Stomach smooth muscle (tissue), 2 donors: ENCODE data around the gene CBX4.

Source experiments
- H3K27ac ChIP-seq: one replicate; pipeline ENCODE4 v1.7.0; 2013; ENCODE audit warnings: mild to moderate bottlenecking, low read length, inconsistent platforms
- H3K27me3 ChIP-seq, 2 donors: one replicate each; pipeline ENCODE4 v1.7.0; 2013; ENCODE audit warnings: low read length in 2 of 2; ENCODE audit not compliant: insufficient read depth in 2 of 2, control insufficient read depth in 1 of 2
- H3K36me3 ChIP-seq, 2 donors: one replicate each; pipeline ENCODE4 v1.7.0; 2013; ENCODE audit warnings: low read length in 2 of 2; ENCODE audit not compliant: control insufficient read depth in 2 of 2, insufficient read depth in 2 of 2
- H3K4me1 ChIP-seq: one replicate; pipeline ENCODE4 v1.7.0; 2013; ENCODE audit warnings: low read length; ENCODE audit not compliant: control insufficient read depth, insufficient read depth
- H3K4me3 ChIP-seq, 2 donors: one replicate each; pipeline ENCODE4 v1.7.0; 2013; ENCODE audit warnings: low read length in 2 of 2
- H3K9ac ChIP-seq, 2 donors: one replicate each; pipeline ENCODE4 v1.7.0; 2013; ENCODE audit warnings: low read length in 2 of 2, mild to moderate bottlenecking in 1 of 2
- H3K9me3 ChIP-seq, 2 donors: one replicate each; pipeline ENCODE4 v1.7.0; 2013; ENCODE audit warnings: low read length in 2 of 2; ENCODE audit not compliant: control insufficient read depth in 2 of 2
- donor health status: healthy.
- donor health status: Pancreatic carcinoma.

Gene CBX4

DNA sequence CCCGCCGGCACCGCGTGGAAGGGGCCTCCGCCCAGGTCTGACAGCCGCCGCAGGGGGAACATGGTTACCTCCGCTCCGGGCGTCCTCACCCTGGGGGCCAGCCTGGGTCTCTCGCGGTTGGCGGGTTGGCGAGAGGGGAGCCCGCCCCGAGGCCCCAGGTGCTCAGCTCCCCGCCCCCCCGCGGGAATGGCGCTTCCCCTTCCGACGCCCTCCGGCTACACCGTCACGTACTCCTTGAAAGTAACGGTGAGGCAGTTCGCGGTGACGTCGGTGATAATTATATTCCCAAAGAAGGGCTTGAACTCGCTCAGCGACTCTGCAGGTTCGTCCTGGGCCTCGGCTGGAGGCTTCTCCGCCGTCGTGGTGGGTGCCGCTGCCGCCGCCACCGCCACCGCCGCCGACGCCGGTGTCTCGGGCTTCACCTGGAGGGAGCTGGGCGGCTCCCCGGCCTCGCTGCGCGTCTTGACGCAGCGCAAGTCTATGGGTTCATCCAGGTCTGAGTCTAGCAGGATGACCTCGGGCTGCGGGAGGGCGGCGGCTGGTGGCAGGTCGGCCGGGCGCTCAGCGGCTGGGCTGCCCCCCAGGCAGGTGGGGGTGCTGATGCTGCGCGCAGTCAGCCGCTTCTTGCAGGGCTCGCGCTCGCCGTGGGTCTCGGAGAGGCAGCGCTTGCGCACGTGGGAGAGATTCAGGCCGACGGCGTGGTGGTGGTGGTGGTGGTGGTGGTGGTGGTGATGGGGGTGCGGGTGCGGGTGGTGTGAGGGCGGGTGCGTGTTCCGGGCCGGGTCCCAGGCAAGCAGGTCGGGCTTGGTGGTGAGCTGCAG, 5.3 kb downstream of the CBX4 start:
- Histone ChIP-seq H3K4me1 (peaks cover 48% of the 10 kb centered on the region), H3K27ac (no peak overlapping the region), H3K9me3 (no peaks in the 10 kb centered on the region), H3K36me3 (peaks cover 0 to 3% of the 10 kb centered on the region in 2 donors), H3K4me3 (no peak overlapping the region), H3K9ac (no peak overlapping the region), H3K27me3 (no peaks in the 10 kb centered on the region)

DNA sequence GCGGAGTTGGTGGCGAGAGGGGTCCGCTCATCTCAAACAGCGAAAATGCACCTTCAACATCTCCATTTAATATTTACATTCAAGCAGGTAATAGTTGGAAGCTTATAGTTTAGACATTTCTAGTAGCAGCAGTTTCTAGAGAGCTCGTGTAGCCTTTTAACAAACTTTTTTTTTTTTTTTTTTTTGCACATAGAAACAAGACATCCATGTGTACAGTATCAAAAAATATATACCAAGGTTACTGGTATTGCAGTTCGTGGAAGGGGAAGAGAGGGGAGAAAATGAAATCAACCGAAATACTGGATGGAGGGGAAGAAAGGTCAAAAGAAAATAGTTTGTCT, 6.2 kb downstream of the CBX4 start:
- no peak overlapping the region for H3K9ac ChIP-seq
- H3K4me1 ChIP-seq, result peaks cover 46% of the 10 kb centered on the region
- peaks cover 0 to 3% of the 10 kb centered on the region in 2 donors for H3K36me3 ChIP-seq
- H3K4me3 ChIP-seq, result no peak overlapping the region
- H3K27ac ChIP-seq, result no peak overlapping the region
- no peaks in the 10 kb centered on the region for H3K27me3 ChIP-seq
- H3K9me3 ChIP-seq, result no peaks in the 10 kb centered on the region

DNA sequence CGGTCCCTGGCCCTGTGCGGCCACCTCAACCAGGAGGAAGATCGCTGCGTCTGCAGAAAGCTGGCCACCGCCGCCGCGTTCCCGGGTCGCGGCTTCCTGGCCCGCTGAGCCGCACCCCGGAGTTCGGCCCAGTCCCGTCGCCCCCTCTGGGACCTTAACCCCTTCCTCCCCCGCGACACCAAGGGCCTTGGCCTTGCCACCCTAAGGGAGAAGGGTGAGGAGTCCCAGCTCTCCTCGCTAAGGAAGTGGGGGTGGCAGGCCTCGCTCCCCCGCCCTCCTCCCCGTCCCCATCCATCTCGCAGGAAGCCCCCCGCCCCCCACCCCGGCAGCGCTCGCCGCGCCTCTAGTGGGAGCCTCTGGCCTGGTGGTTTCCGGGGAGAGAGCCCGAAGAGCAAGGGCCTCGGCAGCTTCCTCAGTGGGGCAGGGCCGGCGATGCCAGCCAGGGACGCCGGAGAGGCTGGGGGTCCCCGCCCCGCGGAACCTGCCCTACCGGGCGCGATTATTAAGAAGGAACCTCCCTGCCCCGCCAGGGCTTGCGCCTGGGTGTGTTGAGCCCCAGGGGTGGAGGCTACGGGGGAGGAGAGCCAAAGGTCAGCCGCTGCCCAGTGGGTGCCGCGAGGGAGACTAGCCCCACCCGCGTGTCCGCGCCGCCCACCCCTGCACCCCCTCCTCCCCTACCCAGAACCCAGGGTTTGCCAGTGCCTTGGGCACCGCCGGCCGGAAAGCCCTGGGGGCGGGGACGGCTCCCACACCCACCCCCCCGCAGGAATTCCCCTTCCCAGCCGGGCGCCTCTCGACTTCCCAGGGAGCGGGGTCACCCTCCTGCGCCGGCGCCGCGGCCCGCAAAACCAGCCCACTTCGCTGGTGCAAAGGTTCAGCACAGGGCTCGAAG, 6.8 kb downstream of the CBX4 start:
- Histone ChIP-seq H3K4me3 (peak overlapping the region in 1 of 2 donors; percentile 22), H3K4me1 (peaks cover 40% of the 10 kb centered on the region), H3K9ac (no peak overlapping the region), H3K27me3 (peaks cover 0 to under 1% of the 10 kb centered on the region in 2 donors), H3K9me3 (no peaks in the 10 kb centered on the region), H3K36me3 (peaks cover 0 to 3% of the 10 kb centered on the region in 2 donors), H3K27ac (no peak overlapping the region)

DNA sequence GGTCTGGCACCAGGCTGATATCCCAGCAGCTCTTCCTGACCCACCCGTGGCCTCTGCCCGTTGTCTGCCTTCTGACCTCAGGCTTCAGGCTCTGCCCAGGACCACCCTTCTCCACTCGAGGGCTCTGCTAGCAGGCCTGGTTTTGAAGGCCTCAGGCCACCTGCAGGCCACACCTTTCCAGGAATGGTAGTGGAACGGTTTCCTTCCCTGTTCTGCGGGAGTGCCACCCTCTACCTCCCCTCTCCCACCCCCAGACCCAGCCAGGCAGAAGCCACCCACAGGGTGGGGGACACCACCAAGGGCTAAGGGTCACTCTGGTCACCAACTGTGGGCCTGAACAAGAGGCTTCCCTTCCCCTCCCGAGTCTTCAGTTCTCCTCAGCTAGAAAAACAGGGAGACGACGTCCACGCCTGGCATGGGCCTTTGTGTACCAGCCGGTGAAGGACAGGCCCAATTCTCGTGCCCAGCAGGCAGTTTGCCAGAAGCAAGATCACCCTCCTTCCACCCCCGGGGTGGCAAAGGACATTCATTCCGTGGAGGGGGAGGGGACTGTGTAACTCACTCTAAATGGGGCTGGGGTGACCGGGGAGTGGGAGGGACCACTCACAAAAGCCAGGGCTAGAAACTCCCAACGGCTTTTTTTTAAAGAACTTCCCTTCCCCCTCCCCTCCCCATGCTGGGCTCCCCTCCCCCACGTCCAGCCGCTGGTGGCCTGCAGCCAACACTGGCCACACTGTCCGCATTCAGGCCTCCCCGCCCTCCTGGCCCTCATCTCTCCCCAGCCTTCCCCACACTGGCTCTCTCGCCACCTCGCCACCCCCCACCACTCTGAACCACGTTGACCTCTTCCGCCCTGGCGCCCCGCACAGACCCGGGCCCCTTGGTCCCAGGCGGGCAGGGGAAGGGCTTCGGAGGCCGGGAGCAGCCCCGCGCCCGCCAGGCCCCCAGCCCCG, 7.7 kb downstream of the CBX4 start:
- no peak overlapping the region for H3K9ac ChIP-seq
- peaks cover 6 to 9% of the 10 kb centered on the region in 2 donors for H3K27me3 ChIP-seq
- H3K27ac ChIP-seq, result no peak overlapping the region
- peaks cover 0 to 3% of the 10 kb centered on the region in 2 donors for H3K36me3 ChIP-seq
- H3K9me3 ChIP-seq, result no peaks in the 10 kb centered on the region
- H3K4me3 ChIP-seq, result peak overlapping the region in 1 of 2 donors; percentile 22
- peaks cover 33% of the 10 kb centered on the region for H3K4me1 ChIP-seq

DNA sequence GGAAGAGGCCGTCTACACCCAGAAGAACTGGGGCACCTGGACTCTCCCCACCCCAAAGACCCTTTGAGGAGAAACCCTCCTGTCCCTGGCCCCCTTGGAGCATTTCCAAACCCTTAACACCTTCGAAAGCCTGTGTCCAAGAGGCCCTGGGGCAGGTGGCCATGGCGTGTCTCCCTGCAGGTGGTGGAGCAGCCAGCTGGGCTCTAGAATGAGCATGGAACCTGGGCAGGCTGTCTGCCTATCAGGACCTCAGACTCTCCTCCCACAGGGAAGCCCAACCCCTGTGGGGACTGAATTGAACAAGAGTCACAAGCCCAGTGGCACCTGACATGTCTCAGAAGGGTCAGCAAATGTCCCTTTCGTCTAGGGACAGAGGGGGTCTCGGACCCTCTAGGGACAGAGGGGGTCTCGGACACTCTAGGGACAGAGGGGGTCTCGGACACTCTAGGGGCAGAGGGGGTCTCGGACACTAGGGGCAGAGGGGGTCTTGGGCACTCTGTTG, 8.4 kb downstream of the CBX4 start:
- peaks cover 10 to 17% of the 10 kb centered on the region in 2 donors for H3K27me3 ChIP-seq
- H3K9ac ChIP-seq, result no peak overlapping the region
- peaks cover 32% of the 10 kb centered on the region for H3K4me1 ChIP-seq

DNA sequence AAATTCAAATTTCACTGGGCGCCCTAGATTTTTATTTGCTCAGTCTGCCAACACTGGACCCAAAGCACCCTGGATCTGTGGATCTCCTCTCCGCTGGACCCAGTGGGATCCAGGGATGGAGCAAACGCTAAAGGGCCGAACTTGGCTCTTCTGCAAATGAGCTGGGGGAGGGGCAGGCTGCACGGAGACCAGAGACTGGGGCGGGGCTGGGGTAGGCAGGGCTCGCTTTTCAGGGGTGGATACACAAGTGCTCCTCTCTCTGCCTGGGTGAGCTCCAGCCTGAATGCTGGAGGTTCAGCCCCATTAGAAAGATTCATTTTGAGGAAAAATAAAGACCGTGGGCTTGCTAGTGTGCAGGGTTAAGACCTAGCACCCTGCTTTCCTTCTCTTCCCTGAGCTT, 8.9 kb downstream of the CBX4 start:
- no peak overlapping the region for H3K27ac ChIP-seq
- no peaks in the 10 kb centered on the region for H3K9me3 ChIP-seq
- H3K27me3 ChIP-seq, result peaks cover 10 to 17% of the 10 kb centered on the region in 2 donors
- peaks cover 30% of the 10 kb centered on the region for H3K4me1 ChIP-seq
- H3K4me3 ChIP-seq, result no peak overlapping the region
- no peaks in the 10 kb centered on the region for H3K36me3 ChIP-seq
- no peak overlapping the region for H3K9ac ChIP-seq

More for the DNA sequence above, 8.4 kb downstream of the CBX4 start:
- Histone ChIP-seq H3K9me3 (no peaks in the 10 kb centered on the region), H3K27ac (no peak overlapping the region), H3K36me3 (no peaks in the 10 kb centered on the region), H3K4me3 (no peak overlapping the region)

DNA sequence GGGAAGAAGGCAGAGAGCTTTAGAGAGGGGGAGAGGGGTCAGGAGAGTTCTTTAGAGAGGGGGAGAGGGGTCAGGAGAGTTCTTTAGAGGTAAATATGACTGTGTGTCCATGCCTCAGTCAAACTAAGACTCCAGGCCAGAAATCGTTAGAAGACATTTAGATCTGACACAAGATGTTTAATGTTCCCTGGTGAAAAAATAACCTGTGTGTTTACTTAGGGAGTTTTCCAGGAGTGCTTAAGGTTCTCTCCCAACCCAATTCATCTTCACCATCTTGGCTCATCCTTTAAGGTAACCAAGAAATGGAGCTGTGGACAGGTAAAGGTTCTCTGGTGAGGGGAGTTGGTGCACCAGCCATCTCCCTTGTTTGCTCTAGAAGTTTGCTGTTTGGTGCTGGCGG, 9.8 kb downstream of the CBX4 start:
- H3K9me3 ChIP-seq, result no peaks in the 10 kb centered on the region
- peaks cover 10 to 21% of the 10 kb centered on the region in 2 donors for H3K27me3 ChIP-seq
- no peak overlapping the region for H3K4me3 ChIP-seq
- H3K36me3 ChIP-seq, result no peaks in the 10 kb centered on the region
- H3K9ac ChIP-seq, result no peak overlapping the region
- peaks cover 30% of the 10 kb centered on the region for H3K4me1 ChIP-seq
- no peak overlapping the region for H3K27ac ChIP-seq

DNA sequence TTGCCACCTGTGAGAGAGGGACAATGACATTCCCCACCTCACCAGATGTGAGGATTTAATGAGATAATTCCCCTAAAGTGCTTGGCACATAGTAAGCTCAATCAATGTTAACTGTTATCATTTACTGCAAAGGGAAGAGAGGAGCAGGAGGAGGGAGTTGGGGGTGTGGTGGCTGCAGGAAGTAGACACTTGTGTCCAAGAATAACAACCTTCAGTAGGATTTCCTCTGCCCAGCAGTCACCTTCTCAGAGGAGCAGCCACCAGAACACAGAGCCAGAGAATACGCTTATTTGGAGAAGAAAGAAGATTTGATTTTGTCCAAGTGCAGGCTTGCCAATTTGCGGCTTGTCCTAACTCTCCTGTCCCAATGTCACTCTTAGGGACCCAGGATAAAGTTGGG, 10.2 kb downstream of the CBX4 start:
- Histone ChIP-seq H3K27me3 (peaks cover 10 to 21% of the 10 kb centered on the region in 2 donors), H3K4me3 (no peak overlapping the region), H3K36me3 (no peaks in the 10 kb centered on the region), H3K9ac (no peak overlapping the region), H3K27ac (no peak overlapping the region), H3K4me1 (peaks cover 30% of the 10 kb centered on the region), H3K9me3 (no peaks in the 10 kb centered on the region)

DNA sequence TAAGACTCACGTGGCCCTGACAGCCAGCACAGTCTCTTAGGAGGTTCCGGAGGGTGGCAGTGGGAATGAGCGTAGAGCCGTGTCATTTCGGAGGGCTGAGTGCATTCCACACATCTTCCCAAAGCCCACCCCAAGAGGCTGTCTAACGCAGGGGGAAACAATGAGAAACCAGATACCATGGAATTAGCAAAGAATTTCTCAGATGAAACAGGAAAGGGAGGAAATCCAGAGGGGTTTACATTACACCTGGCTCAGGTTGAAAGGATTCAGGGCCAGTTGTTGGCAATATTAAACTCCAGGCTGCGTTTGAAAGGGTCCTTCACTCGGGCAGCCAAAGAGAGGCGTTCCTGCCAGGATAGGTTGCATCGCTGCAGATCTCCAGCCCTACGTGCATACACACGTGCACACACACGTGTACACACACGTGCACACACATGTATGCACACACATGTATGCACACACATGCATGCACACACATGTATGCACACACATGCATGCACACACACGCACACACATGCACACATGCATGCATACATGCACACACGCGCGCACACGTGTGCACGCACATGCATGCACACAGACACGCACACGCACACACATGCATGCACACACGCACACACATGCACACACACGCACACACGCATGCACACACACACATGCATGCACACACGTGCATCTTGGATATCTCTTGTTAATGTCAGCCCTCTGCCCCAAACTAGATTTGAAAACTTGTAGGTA, 12.2 kb downstream of the CBX4 start:
- no peaks in the 10 kb centered on the region for H3K9me3 ChIP-seq
- H3K36me3 ChIP-seq, result no peaks in the 10 kb centered on the region
- H3K27ac ChIP-seq, result no peak overlapping the region
- no peak overlapping the region for H3K9ac ChIP-seq
- peaks cover 22% of the 10 kb centered on the region for H3K4me1 ChIP-seq
- H3K27me3 ChIP-seq, result peaks cover 10 to 21% of the 10 kb centered on the region in 2 donors
- no peak overlapping the region for H3K4me3 ChIP-seq
